Inflammatory macrophage (primary cell): ENCODE data around the gene KDM3B.
"Not testable (repeated sequence)": the region's sequence is repeated elsewhere in the genome, so short reads cannot be mapped to it uniquely, and the experiment has no call there.

Experiments used
- DNase-seq, 2 donors: peaks; one replicate each; pipeline ENCODE4 v3.0.0-alpha.2; 2020 to 2022

Gene KDM3B

DNA sequence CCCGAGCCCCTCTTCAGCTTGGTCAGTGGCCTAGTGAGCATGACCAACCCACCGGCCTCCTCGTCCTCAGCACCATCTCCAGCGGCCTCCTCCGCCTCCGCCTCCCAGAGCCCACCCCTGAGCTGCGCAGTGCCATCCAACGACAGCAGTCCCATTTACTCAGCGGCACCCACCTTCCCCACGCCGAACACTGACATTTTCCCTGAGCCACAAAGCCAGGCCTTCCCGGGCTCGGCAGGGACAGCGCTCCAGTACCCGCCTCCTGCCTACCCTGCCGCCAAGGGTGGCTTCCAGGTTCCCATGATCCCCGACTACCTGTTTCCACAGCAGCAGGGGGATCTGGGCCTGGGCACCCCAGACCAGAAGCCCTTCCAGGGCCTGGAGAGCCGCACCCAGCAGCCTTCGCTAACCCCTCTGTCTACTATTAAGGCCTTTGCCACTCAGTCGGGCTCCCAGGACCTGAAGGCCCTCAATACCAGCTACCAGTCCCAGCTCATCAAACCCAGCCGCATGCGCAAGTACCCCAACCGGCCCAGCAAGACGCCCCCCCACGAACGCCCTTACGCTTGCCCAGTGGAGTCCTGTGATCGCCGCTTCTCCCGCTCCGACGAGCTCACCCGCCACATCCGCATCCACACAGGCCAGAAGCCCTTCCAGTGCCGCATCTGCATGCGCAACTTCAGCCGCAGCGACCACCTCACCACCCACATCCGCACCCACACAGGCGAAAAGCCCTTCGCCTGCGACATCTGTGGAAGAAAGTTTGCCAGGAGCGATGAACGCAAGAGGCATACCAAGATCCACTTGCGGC, 114.6 kb downstream of the KDM3B start:
- no peak for DNase-seq

DNA sequence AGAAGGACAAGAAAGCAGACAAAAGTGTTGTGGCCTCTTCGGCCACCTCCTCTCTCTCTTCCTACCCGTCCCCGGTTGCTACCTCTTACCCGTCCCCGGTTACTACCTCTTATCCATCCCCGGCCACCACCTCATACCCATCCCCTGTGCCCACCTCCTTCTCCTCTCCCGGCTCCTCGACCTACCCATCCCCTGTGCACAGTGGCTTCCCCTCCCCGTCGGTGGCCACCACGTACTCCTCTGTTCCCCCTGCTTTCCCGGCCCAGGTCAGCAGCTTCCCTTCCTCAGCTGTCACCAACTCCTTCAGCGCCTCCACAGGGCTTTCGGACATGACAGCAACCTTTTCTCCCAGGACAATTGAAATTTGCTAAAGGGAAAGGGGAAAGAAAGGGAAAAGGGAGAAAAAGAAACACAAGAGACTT, 115.2 kb downstream of the KDM3B start:
- DNase-seq: no peak

DNA sequence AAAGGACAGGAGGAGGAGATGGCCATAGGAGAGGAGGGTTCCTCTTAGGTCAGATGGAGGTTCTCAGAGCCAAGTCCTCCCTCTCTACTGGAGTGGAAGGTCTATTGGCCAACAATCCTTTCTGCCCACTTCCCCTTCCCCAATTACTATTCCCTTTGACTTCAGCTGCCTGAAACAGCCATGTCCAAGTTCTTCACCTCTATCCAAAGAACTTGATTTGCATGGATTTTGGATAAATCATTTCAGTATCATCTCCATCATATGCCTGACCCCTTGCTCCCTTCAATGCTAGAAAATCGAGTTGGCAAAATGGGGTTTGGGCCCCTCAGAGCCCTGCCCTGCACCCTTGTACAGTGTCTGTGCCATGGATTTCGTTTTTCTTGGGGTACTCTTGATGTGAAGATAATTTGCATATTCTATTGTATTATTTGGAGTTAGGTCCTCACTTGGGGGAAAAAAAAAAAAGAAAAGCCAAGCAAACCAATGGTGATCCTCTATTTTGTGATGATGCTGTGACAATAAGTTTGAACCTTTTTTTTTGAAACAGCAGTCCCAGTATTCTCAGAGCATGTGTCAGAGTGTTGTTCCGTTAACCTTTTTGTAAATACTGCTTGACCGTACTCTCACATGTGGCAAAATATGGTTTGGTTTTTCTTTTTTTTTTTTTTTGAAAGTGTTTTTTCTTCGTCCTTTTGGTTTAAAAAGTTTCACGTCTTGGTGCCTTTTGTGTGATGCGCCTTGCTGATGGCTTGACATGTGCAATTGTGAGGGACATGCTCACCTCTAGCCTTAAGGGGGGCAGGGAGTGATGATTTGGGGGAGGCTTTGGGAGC, 115.9 kb downstream of the KDM3B start:
- DNase-seq: peak; percentile 65 to 70

DNA sequence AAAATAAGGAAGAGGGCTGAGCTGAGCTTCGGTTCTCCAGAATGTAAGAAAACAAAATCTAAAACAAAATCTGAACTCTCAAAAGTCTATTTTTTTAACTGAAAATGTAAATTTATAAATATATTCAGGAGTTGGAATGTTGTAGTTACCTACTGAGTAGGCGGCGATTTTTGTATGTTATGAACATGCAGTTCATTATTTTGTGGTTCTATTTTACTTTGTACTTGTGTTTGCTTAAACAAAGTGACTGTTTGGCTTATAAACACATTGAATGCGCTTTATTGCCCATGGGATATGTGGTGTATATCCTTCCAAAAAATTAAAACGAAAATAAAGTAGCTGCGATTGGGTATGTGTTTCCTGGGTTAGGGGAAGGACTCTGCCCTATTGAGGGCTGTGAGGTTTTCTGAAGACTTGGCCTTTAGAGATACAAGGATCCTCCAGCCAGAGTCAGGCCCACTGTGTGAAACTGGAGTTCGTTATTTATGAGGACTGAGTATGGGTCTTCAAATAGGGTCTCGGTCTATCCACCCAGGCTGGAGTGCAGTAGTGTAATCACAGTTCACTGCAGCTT, 116.6 kb downstream of the KDM3B start:
- no peak for DNase-seq

DNA sequence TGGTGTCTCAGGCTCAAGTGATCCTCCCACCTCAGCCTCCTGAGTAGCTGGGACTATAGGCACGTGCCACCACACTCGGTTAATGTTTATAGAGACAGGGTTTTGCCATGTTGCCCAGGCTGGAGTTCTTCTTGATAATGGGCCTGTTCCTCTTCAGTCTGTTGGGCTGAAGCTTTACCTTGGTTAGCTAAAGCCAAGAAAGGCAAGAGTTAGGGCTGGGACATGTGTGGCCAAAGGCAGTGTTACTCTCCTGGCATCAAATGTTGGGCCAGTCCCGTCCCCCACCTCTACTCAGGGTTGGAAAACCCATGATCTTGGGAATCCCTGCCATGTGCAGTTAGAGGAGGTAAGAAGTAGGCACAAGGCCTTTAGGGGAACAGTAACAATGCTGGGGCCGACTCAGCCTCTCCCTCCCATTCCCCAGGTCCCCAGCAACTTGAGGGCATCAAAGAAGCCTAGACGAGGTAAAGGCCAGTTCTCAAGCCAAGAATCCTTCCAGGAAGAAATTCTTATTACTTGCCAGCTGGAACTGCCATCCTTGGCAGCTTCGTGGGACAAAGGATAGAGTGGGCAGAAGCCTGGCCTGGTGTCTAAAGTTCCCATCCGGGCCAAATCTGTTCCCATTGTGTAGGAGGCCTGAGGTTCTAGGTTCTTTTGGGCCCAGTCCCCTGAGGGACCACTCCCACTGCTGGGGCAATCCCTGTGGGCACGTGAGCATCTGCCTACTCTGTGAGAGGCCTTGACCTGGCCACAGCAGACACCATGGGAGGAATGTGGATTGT, 117.2 kb downstream of the KDM3B start:
- no peak for DNase-seq

DNA sequence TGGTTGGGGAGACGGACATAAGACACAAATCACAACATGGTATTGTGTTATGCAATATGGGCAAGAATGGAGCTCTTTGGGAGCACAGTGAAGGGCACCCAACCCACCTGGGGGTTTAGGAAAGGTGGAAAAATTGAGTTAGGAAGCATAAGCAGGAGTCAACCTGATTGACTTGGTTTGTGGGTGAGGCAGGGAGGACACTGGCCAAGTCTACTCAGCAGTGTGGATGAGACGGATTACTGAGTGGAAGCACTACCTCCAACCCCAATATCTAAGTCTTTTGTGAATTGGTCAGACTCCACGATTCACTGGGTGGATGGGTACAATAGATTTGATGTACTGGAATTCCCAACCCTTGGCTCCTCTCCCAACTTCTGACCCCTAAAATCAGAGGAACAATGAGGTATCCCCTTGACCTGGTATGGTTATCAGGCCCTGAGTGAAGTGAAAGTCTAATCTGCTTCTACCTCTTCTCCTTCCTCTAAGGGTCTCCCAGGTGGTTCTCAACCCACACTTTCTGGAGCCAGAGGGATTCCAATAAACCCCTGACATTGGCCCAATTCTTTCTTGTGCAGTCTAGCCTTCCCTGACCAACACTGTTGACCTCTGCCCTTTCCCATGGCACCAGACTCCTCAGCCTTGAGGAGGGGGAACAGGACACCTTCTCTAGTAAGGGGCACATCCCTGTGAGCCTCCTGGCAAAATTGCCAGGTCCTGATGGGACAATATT, 118.0 kb downstream of the KDM3B start:
- DNase-seq: no peak

DNA sequence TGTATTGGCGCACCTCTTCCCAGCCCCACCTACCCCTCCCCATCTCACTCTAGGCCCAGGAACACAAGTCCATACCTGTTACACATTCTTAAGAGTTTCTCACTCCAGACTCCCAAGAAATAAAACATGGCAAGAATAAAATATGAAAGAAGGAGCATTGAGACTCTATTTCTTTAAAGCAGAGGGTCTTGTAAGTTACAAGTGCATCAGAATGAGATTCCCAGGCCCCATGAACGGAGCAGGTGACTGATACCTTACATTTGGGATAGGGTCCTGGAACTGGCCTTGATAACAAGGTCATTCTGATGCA, 118.5 kb downstream of the KDM3B start:
- no peak for DNase-seq

DNA sequence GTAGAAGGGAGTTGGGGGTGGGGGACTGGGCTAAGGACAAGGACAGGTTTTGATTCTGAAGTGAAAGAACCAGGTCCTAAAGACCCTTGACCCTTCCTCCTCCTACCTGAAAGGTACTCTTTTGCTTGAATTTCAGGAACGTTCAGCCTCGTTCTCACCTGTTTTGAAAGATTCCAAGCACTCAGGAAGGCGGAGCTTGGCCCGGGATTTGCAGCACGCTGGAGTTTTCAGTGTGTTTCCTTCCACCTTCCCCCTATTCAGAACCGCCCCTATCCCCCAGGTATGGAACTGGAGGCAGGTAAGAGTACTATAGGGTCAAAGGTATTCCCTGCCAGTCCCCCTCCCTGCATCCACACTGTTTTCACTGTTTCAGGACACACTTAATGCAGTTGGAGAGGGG, 119.9 kb downstream of the KDM3B start:
- DNase-seq: no peak

DNA sequence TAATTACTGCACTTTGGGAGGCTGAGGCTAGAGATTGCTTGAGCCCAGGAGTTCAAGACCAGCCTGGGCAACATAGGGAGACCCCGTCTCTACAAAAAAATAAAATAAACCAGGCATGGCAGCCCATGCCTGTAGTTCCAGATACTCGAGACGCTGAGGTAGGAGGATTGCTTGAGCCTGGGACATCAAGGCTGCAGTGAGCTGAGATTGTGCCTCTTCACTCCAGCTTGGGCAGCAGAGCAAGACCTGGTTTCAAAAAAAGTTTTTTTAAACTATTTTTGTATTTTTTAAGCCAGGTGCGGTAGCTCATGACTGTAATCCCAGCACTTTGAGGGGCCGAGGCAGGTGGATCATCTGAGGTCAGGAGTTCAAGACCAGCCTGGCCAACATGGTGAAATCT, 120.7 kb downstream of the KDM3B start:
- not testable (repeated sequence) for DNase-seq

DNA sequence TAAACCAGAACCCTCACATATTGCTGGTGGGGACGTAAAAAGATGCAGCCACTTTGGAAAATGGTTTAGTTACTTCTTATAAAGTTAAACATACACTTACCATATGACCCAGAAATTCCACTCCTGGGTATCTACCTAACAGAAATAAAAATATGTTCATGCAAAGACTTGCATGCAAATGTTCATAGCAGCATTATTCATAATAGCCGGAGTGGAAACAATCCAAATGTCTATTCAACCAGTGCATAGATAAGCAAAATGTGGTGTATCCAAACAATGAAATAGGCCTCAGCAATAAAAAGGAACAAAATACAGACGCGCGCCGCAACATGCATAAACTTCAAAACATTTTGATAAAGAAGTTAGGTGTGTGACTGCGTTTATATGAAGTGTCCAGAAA, 124.4 kb downstream of the KDM3B start:
- DNase-seq: no peak

DNA sequence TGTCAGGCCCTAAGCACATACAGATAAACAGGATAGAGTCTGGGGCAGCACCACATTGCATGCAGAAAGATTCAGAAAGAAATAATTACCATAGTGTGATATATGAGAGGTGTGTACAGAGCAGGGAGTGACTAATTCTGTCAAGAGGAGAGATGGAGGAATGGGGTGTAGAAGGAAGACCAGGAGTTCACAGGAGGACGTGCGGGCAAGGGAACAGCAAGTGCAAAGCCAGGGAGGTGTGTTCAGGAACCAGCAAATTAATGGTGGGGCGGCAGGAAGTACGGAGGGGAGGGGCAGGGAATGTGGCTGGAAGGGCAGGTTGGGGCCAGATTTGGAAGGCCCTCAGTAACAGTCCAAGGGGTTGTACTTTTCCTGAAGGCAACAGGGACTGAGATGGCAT, 130.2 kb downstream of the KDM3B start:
- no peak for DNase-seq
